ENCODE measurements around the gene NCF2. TPM values are rescaled to one million over a fixed set of nuclear protein-coding genes. Genes with fewer than 3 reads are reported as not detected.
"Not testable (repeated sequence)": the region's sequence is repeated elsewhere in the genome, so short reads cannot be mapped to it uniquely, and the experiment has no call there.

NCF2 gene
- total RNA-seq, 1 donor from 2014 or later = 12.5 TPM

GRCh38 chr1:183632114-183632513 lies 41.9 kb upstream of the NCF2 start:
- H3K9me3 ChIP-seq = no peaks in the 10 kb centered on the region
- H3K4me3 ChIP-seq = peak overlapping the region; percentile 80 to 99
- H3K36me3 ChIP-seq = peaks cover 4 to 30% of the 10 kb centered on the region in 2 donors
- DNase-seq (ENCODE audit: extremely low spot score in 2 of 2) = no peak
- no peaks in the 10 kb centered on the region for H3K27me3 ChIP-seq
- intact Hi-C loops (cut with DNase I) = no loop called here
- peaks cover 68% of the 10 kb centered on the region for H3K4me1 ChIP-seq
- H3K27ac ChIP-seq = peak overlapping the region; percentile 17
- TF ChIP-seq, protein P1, sequence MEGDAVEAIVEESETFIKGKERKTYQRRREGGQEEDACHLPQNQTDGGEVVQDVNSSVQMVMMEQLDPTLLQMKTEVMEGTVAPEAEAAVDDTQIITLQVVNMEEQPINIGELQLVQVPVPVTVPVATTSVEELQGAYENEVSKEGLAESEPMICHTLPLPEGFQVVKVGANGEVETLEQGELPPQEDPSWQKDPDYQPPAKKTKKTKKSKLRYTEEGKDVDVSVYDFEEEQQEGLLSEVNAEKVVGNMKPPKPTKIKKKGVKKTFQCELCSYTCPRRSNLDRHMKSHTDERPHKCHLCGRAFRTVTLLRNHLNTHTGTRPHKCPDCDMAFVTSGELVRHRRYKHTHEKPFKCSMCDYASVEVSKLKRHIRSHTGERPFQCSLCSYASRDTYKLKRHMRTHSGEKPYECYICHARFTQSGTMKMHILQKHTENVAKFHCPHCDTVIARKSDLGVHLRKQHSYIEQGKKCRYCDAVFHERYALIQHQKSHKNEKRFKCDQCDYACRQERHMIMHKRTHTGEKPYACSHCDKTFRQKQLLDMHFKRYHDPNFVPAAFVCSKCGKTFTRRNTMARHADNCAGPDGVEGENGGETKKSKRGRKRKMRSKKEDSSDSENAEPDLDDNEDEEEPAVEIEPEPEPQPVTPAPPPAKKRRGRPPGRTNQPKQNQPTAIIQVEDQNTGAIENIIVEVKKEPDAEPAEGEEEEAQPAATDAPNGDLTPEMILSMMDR (IDR thresholded peaks at IDR 0.05) = no peak
- TF ChIP-seq POLR2A (IDR thresholded peaks at IDR 0.05) (no peak), POLR2AphosphoS5 (IDR thresholded peaks at IDR 0.05; ENCODE audit: insufficient read depth in 1 of 2, low read depth in 1 of 2) (no peak)

GRCh38 chr1:183630748-183631147 lies 40.5 kb upstream of the NCF2 start:
- Histone ChIP-seq H3K9me3 (no peaks in the 10 kb centered on the region), H3K4me1 (peaks cover 63% of the 10 kb centered on the region), H3K36me3 (peaks cover 4 to 31% of the 10 kb centered on the region in 2 donors), H3K4me3 (no peak overlapping the region), H3K27me3 (no peaks in the 10 kb centered on the region), H3K27ac (peak overlapping the region; percentile 40)
- DNase-seq (ENCODE audit: extremely low spot score in 2 of 2) = no peak
- TF ChIP-seq, protein P1 (IDR thresholded peaks at IDR 0.05) = no peak
- TF ChIP-seq POLR2A (IDR thresholded peaks at IDR 0.05) (no peak), POLR2AphosphoS5 (IDR thresholded peaks at IDR 0.05; ENCODE audit: insufficient read depth in 1 of 2, low read depth in 1 of 2) (no peak)
- intact Hi-C loops (cut with DNase I) = no loop called here

- H3K27ac ChIP-seq = no peak overlapping the region
- H3K27me3 ChIP-seq = no peaks in the 10 kb centered on the region
- H3K9me3 ChIP-seq = no peaks in the 10 kb centered on the region
- no peak overlapping the region for H3K4me3 ChIP-seq
- H3K4me1 ChIP-seq = peaks cover 60% of the 10 kb centered on the region
- TF ChIP-seq POLR2AphosphoS5 (IDR thresholded peaks at IDR 0.05; ENCODE audit: insufficient read depth in 1 of 2, low read depth in 1 of 2) = no peak
- TF ChIP-seq POLR2A (IDR thresholded peaks at IDR 0.05) = no peak
- TF ChIP-seq, protein P1 (IDR thresholded peaks at IDR 0.05) = no peak
- DNase-seq (ENCODE audit: extremely low spot score in 2 of 2) = no peak
- intact Hi-C loops (cut with DNase I) = no loop called here
- peaks cover 4 to 37% of the 10 kb centered on the region in 2 donors for H3K36me3 ChIP-seq
These were observed 38.3 kb upstream of the NCF2 start for GRCh38 chr1:183628537-183628936.

DNA sequence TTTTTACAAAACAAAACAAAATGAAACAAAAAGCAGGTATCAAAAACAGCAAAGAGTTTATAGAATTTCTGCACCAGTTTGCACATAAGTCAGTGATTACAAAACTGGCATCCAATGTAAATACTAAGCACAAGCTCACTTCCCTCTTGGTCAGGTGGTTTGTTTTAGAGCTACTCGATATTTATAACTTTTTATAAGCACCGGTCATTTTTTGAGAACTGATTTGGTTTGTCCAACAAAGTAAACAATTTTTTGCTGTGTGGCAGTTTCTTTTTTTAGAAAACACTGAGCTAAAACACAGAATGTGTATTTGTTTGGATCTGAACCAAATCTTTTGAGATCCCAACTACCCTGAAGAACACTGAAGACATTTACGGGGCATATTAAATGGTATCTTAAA lies 36.0 kb upstream of the NCF2 start:
- H3K9me3 ChIP-seq; H3K4me3 ChIP-seq; H3K27me3 ChIP-seq; DNase-seq (ENCODE audit: extremely low spot score in 2 of 2); intact Hi-C loops (cut with DNase I): not testable (repeated sequence)
- peak in 1 of 2 donors; percentile 55 for TF ChIP-seq POLR2AphosphoS5 (IDR thresholded peaks at IDR 0.05; ENCODE audit: insufficient read depth in 1 of 2, low read depth in 1 of 2)
- Histone ChIP-seq H3K36me3 (peaks cover 4 to 37% of the 10 kb centered on the region in 2 donors), H3K4me1 (peaks cover 38% of the 10 kb centered on the region), H3K27ac (peak overlapping the region; percentile 1)

DNA sequence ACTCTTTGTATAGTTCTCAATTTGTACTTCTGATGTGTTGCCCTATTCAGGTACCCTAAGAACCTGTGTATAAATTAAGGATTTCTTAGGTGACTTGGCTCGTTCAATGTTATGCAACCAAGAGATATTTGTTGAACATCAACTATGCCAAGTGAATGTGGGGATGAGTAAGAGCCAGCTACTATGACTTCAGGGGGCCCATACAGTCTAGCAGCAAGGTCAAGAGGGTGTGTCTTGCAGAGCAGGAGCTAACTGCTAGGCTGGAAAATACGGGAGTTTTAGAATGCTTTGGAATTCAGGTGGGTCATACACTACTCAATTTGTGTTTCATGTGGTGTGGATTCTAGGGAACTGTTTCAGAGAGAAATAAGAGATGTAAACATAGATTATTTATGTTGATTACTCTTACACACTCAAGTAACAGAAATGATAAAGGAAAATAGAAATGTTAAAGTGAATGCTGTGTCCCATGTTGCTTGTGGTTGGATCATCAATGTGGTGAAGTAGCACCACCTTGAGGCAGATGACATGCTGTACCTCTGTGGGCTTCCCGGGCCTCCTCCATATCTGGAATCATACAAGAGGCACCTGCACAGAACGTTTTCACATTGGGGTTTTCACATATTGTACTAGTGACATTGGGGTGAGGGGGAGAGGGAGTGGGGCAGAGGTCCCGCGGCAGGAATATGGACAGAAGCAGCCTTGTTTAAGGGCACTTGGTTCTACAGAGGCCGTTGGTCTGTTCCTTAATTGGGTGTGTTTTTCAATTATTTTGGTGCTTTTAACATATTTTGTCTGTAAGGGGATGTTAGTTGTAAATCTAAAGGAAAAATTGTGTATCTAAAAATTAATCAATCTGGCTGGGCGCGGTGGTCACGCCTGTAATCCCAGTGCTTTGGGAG lies 32.9 kb upstream of the NCF2 start:
- H3K9me3 ChIP-seq = no peaks in the 10 kb centered on the region
- peak overlapping the region; percentile 24 for H3K27ac ChIP-seq
- intact Hi-C loops (cut with DNase I) = no loop called here
- H3K4me3 ChIP-seq = no peak overlapping the region
- no peak for DNase-seq (ENCODE audit: extremely low spot score in 2 of 2)
- peaks cover 0 to 14% of the 10 kb centered on the region in 2 donors for H3K36me3 ChIP-seq
- no peaks in the 10 kb centered on the region for H3K27me3 ChIP-seq
- peaks cover 16% of the 10 kb centered on the region for H3K4me1 ChIP-seq
- TF ChIP-seq POLR2AphosphoS5 (IDR thresholded peaks at IDR 0.05; ENCODE audit: insufficient read depth in 1 of 2, low read depth in 1 of 2) = no peak
- TF ChIP-seq, protein P1 (IDR thresholded peaks at IDR 0.05) = peak in 2 of 3 experiments; percentile 19 to 42
- TF ChIP-seq POLR2A (IDR thresholded peaks at IDR 0.05) = no peak
